Activated CD4-positive, alpha-beta T cell treated with anti-CD3 and anti-CD28 coated beads, Interleukin-2, amount 10 ng/mL, durations not matched to agents 24 days and 14 days (primary cell): Measurements from ENCODE around the gene SEPTIN10. TPM values are rescaled to one million over a fixed set of nuclear protein-coding genes. Genes with fewer than 3 reads are reported as not detected.

Experiments
- DNase-seq: peaks from one replicate; pipeline ENCODE4 v3.0.0; 2022
- H3K27ac Mint-ChIP-seq: one replicate; pipeline ENCODE4 v1.8.0; 2022; ENCODE audit warnings: mild to moderate bottlenecking, mixed read lengths
- H3K27me3 Mint-ChIP-seq: one replicate; pipeline ENCODE4 v1.8.0; 2022; ENCODE audit warnings: mixed read lengths
- H3K36me3 Mint-ChIP-seq: one replicate; pipeline ENCODE4 v1.8.0; 2022; ENCODE audit warnings: low read depth, mild to moderate bottlenecking, mixed read lengths
- H3K4me1 Mint-ChIP-seq: one replicate; pipeline ENCODE4 v1.8.0; 2021; ENCODE audit warnings: mixed read lengths
- H3K4me3 Mint-ChIP-seq: one replicate; pipeline ENCODE4 v1.8.0; 2022; ENCODE audit warnings: mild to moderate bottlenecking, moderate library complexity, mixed read lengths
- H3K9me3 Mint-ChIP-seq: one replicate; pipeline ENCODE4 v1.8.0; 2021; ENCODE audit warnings: mixed read lengths
- intact Hi-C: fragments of 100-400 bp; cut with micrococcal nuclease; formaldehyde crosslinking; loops from one replicate; pipeline ENCODE4 v1.15.1; 2023
- total RNA-seq: library from RNA; stranded (reverse); gene quantifications from 2 replicates; pipeline ENCODE4 v1.2.3, GENCODE V29; 2022

Gene SEPTIN10
- total RNA-seq, 1 donor from 2014 or later: 0.14 TPM

- no peak for DNase-seq
- intact Hi-C loops: no loop called here
- H3K36me3 Mint-ChIP-seq: no peaks in the 10 kb centered on the region
- H3K27me3 Mint-ChIP-seq: peaks cover 23% of the 10 kb centered on the region
- no peak overlapping the region for H3K27ac Mint-ChIP-seq
- no peaks in the 10 kb centered on the region for H3K9me3 Mint-ChIP-seq
- H3K4me1 Mint-ChIP-seq: no peaks in the 10 kb centered on the region
- no peak overlapping the region for H3K4me3 Mint-ChIP-seq
Measured at GRCh38 chr2:109532728-109533076, 81.1 kb downstream of the SEPTIN10 start.

GRCh38 chr2:109531896-109532727, 81.7 kb downstream of the SEPTIN10 start:
- H3K9me3 Mint-ChIP-seq: no peaks in the 10 kb centered on the region
- no peaks in the 10 kb centered on the region for H3K36me3 Mint-ChIP-seq
- no peak for DNase-seq
- no peak overlapping the region for H3K4me3 Mint-ChIP-seq
- intact Hi-C loops: no loop called here
- no peaks in the 10 kb centered on the region for H3K4me1 Mint-ChIP-seq
- H3K27ac Mint-ChIP-seq: no peak overlapping the region
- peaks cover 23% of the 10 kb centered on the region for H3K27me3 Mint-ChIP-seq

GRCh38 chr2:109531221-109531620, 82.5 kb downstream of the SEPTIN10 start:
- no peak overlapping the region for H3K4me3 Mint-ChIP-seq
- H3K9me3 Mint-ChIP-seq: no peaks in the 10 kb centered on the region
- DNase-seq: no peak
- intact Hi-C loops: no loop called here
- H3K36me3 Mint-ChIP-seq: no peaks in the 10 kb centered on the region
- H3K27ac Mint-ChIP-seq: no peak overlapping the region
- peaks cover 16% of the 10 kb centered on the region for H3K27me3 Mint-ChIP-seq
- no peaks in the 10 kb centered on the region for H3K4me1 Mint-ChIP-seq

- no peaks in the 10 kb centered on the region for H3K9me3 Mint-ChIP-seq
- intact Hi-C loops: no loop called here
- H3K27me3 Mint-ChIP-seq: peaks cover 16% of the 10 kb centered on the region
Measured at GRCh38 chr2:109530712-109531111, 83.1 kb downstream of the SEPTIN10 start.

GRCh38 chr2:109529532-109530449, 84.0 kb downstream of the SEPTIN10 start:
- Mint-ChIP-seq H3K27ac (no peak overlapping the region), H3K36me3 (no peaks in the 10 kb centered on the region), H3K27me3 (peaks cover 16% of the 10 kb centered on the region), H3K4me3 (no peak overlapping the region), H3K9me3 (no peaks in the 10 kb centered on the region), H3K4me1 (no peaks in the 10 kb centered on the region)
- no peak for DNase-seq
- intact Hi-C loops: no loop called here

More at GRCh38 chr2:109530712-109531111, 83.1 kb downstream of the SEPTIN10 start:
- DNase-seq: no peak
- Mint-ChIP-seq H3K4me3 (no peak overlapping the region), H3K36me3 (no peaks in the 10 kb centered on the region), H3K27ac (no peak overlapping the region), H3K4me1 (no peaks in the 10 kb centered on the region)

GRCh38 chr2:109528811-109529501, 84.8 kb downstream of the SEPTIN10 start:
- Mint-ChIP-seq H3K4me1 (no peaks in the 10 kb centered on the region), H3K36me3 (no peaks in the 10 kb centered on the region), H3K27me3 (peaks cover 16% of the 10 kb centered on the region), H3K9me3 (no peaks in the 10 kb centered on the region), H3K27ac (no peak overlapping the region), H3K4me3 (no peak overlapping the region)
- intact Hi-C loops: no loop called here
- DNase-seq: no peak

GRCh38 chr2:109527846-109528705, 85.7 kb downstream of the SEPTIN10 start:
- Mint-ChIP-seq H3K9me3 (no peaks in the 10 kb centered on the region), H3K27me3 (peaks cover 16% of the 10 kb centered on the region), H3K36me3 (no peaks in the 10 kb centered on the region), H3K27ac (no peak overlapping the region), H3K4me3 (no peak overlapping the region), H3K4me1 (no peaks in the 10 kb centered on the region)
- intact Hi-C loops: no loop called here
- DNase-seq: no peak

- Mint-ChIP-seq H3K4me3 (no peak overlapping the region), H3K9me3 (no peaks in the 10 kb centered on the region), H3K4me1 (no peaks in the 10 kb centered on the region), H3K27me3 (peaks cover 11% of the 10 kb centered on the region), H3K27ac (no peak overlapping the region), H3K36me3 (no peaks in the 10 kb centered on the region)
- intact Hi-C loops: no loop called here
- no peak for DNase-seq
Measured at GRCh38 chr2:109527079-109527478, 86.7 kb downstream of the SEPTIN10 start.

GRCh38 chr2:109526442-109526970, 87.3 kb downstream of the SEPTIN10 start:
- H3K36me3 Mint-ChIP-seq: no peaks in the 10 kb centered on the region
- no peak for DNase-seq
- intact Hi-C loops: no loop called here
- no peaks in the 10 kb centered on the region for H3K9me3 Mint-ChIP-seq
- H3K27me3 Mint-ChIP-seq: peaks cover 5% of the 10 kb centered on the region
- H3K4me1 Mint-ChIP-seq: no peaks in the 10 kb centered on the region
- H3K4me3 Mint-ChIP-seq: no peak overlapping the region
- H3K27ac Mint-ChIP-seq: no peak overlapping the region

- Mint-ChIP-seq H3K4me3 (no peak overlapping the region), H3K4me1 (no peaks in the 10 kb centered on the region), H3K27ac (no peak overlapping the region), H3K9me3 (no peaks in the 10 kb centered on the region), H3K36me3 (no peaks in the 10 kb centered on the region), H3K27me3 (peaks cover 5% of the 10 kb centered on the region)
- intact Hi-C loops: no loop called here
- DNase-seq: no peak
Measured at GRCh38 chr2:109525836-109526235, 87.9 kb downstream of the SEPTIN10 start.

GRCh38 chr2:109523536-109524361, 90.0 kb downstream of the SEPTIN10 start:
- Mint-ChIP-seq H3K4me1 (no peaks in the 10 kb centered on the region), H3K27me3 (no peaks in the 10 kb centered on the region), H3K36me3 (no peaks in the 10 kb centered on the region), H3K4me3 (no peak overlapping the region), H3K9me3 (no peaks in the 10 kb centered on the region), H3K27ac (no peak overlapping the region)
- intact Hi-C loops: no loop called here
- no peak for DNase-seq

- no peak overlapping the region for H3K4me3 Mint-ChIP-seq
- no peak for DNase-seq
Measured at GRCh38 chr2:109523121-109523520, 90.6 kb downstream of the SEPTIN10 start.

More at GRCh38 chr2:109523121-109523520, 90.6 kb downstream of the SEPTIN10 start:
- H3K9me3 Mint-ChIP-seq: no peaks in the 10 kb centered on the region
- no peaks in the 10 kb centered on the region for H3K27me3 Mint-ChIP-seq
- intact Hi-C loops: no loop called here
- no peaks in the 10 kb centered on the region for H3K4me1 Mint-ChIP-seq
- H3K27ac Mint-ChIP-seq: no peak overlapping the region
- no peaks in the 10 kb centered on the region for H3K36me3 Mint-ChIP-seq
